ENCODE measurements around the gene STAT5B. TPM values are rescaled to one million over a fixed set of nuclear protein-coding genes. Genes with fewer than 3 reads are reported as not detected.

Gene STAT5B
- total and polyA plus RNA-seq, 2 of the 8 experiments (the other 6 are each of a cell fraction or from before 2014, with no cell fraction given): 35.3 to 52.6 TPM

- peaks cover 0 to 2% of the 10 kb centered on the region in 2 experiments for H4K20me1 ChIP-seq (replicated peaks in 1 of 2; ENCODE audit: control insufficient read depth in 1 of 2, insufficient read depth in 2 of 2, low read length in 2 of 2)
- H4K91ac ChIP-seq (replicated peaks; ENCODE audit: insufficient read length, low read length): no peak overlapping the region
- H3K23me2 ChIP-seq (ENCODE audit: low read depth, low read length): peaks cover 1% of the 10 kb centered on the region; the same call in 1 of the 2 replicates
- peaks cover 4% of the 10 kb centered on the region for H3K79me1 ChIP-seq (ENCODE audit: low read depth, low read length)
- H3K36me3 ChIP-seq (ENCODE audit: control insufficient read depth in 2 of 4, insufficient read depth in 4 of 4, low read length in 3 of 4): no peaks in the 10 kb centered on the region
- FAIRE-seq (no peak), DNase-seq (ENCODE audit: low read depth in 1 of 2, low spot score in 2 of 2) (no peak)
- no peak overlapping the region for H3K27ac ChIP-seq (ENCODE audit: low read depth, low read length)
- no peak overlapping the region for H3K14ac ChIP-seq (ENCODE audit: insufficient read length)
- no peak overlapping the region for H3K4ac ChIP-seq (replicated peaks; ENCODE audit: insufficient read length, low read depth, low read length)
- no peaks in the 10 kb centered on the region for H3K27me3 ChIP-seq (replicated peaks in 1 of 4; ENCODE audit: control insufficient read depth in 3 of 4, extremely low read depth in 1 of 4, insufficient read depth in 3 of 4, low read length in 3 of 4)
- H3K79me2 ChIP-seq (ENCODE audit: control insufficient read depth in 1 of 2, insufficient read depth in 2 of 2, low read length in 2 of 2): peaks cover 0 to 18% of the 10 kb centered on the region in 2 experiments; a peak in 2 of 4 replicates
- H2BK120ac ChIP-seq (replicated peaks; ENCODE audit: low read depth, low read length): no peak overlapping the region
- WGBS, 2 experiments (ENCODE audit: extremely low coverage in 1 of 2, insufficient coverage in 1 of 2, insufficient read length in 1 of 2, insufficient replicate concordance in 2 of 2, low coverage in 1 of 2, low lambda C conversion rate in 2 of 2, missing lambda C conversion rate in 1 of 2): 94% methylated on average over 7 of the region's 7 CpGs; no CpG with 5 or more reads in 1 of the 2 experiments
- no peak overlapping the region for H2AK5ac ChIP-seq (ENCODE audit: low read depth, low read length)
- H2BK5ac ChIP-seq (ENCODE audit: low read depth, low read length): no peak overlapping the region
- no peaks in the 10 kb centered on the region for H3K9me3 ChIP-seq (ENCODE audit: insufficient read depth in 2 of 2, low read depth in 1 of 2, low read length in 1 of 2)
- H3K4me2 ChIP-seq (ENCODE audit: insufficient read depth in 1 of 2, low read depth in 2 of 2, low read length in 2 of 2): no peak overlapping the region
- H2AFZ ChIP-seq (ENCODE audit: low read length): no peak overlapping the region
- no peak overlapping the region for H4K8ac ChIP-seq (ENCODE audit: extremely low read depth, insufficient read depth, low read length)
- H3K56ac ChIP-seq (replicated peaks; ENCODE audit: insufficient read length, low read depth, low read length): no peak overlapping the region
- no peak overlapping the region for H2BK12ac ChIP-seq (ENCODE audit: low read depth, low read length)
- CTCF ChIA-PET (ENCODE audit: partially characterized antibody): interaction anchor here (0.6 to 7.8 kb wide), 4 partner anchors 14 to 477 kb away, joined by 3 to 56 read pairs (median 6); no protein-coding TSS in a partner anchor
- H3K4me1 ChIP-seq (replicated peaks in 1 of 4; ENCODE audit: control insufficient read depth in 3 of 4, insufficient read depth in 4 of 4, low read length in 3 of 4): no peaks in the 10 kb centered on the region
- H3K9ac ChIP-seq (replicated peaks in 1 of 4; ENCODE audit: extremely low read depth in 1 of 4, low read depth in 3 of 4, low read length in 3 of 4): no peak overlapping the region
- no peak overlapping the region for H4K5ac ChIP-seq (ENCODE audit: insufficient read length, low read depth, low read length)
- POLR2A ChIA-PET (ENCODE audit: partially characterized antibody): interaction anchor here (0.8 to 1.3 kb wide), 3 partner anchors 14 to 60 kb away, joined by 3 to 4 read pairs (median 3); no protein-coding TSS in a partner anchor
- H2BK15ac ChIP-seq (ENCODE audit: low read length): no peak overlapping the region
- no peak overlapping the region for H3K4me3 ChIP-seq (ENCODE audit: extremely low read depth in 1 of 4, insufficient read depth in 2 of 4, low read depth in 3 of 4, low read length in 4 of 4)
- H2BK20ac ChIP-seq (ENCODE audit: low read length): no peak overlapping the region
- no peak for TF ChIP-seq PHF8 (conservative IDR thresholded peaks at IDR 0.05; ENCODE audit: low read depth, low read length)
- TF ChIP-seq POLR2A (IDR thresholded peaks at IDR 0.05; ENCODE audit: control extremely low read depth in 1 of 2, low read depth in 2 of 2, low read length in 2 of 2): no peak
- TF ChIP-seq CHD1 (IDR thresholded peaks at IDR 0.05; ENCODE audit: low read depth, low read length): no peak
- no peak for TF ChIP-seq BRCA1 (IDR thresholded peaks at IDR 0.05; ENCODE audit: low read depth, low read length)
- no peak for TF ChIP-seq CTCF (IDR thresholded peaks at IDR 0.05; ENCODE audit: control extremely low read depth in 1 of 3, insufficient read depth in 1 of 3, low read depth in 1 of 3, low read length in 3 of 3)
- no peak for TF ChIP-seq CTBP2 (IDR thresholded peaks at IDR 0.05; ENCODE audit: borderline replicate concordance, insufficient read depth, insufficient read length, low read length)
- no peak for TF ChIP-seq JUN (IDR thresholded peaks at IDR 0.05; ENCODE audit: low read depth, low read length)
- no peak overlapping the region for H3K23ac ChIP-seq (ENCODE audit: insufficient read length)
- H3K18ac ChIP-seq (ENCODE audit: extremely low read depth, low read length): no peak overlapping the region
These were observed 39.4 kb downstream of the STAT5B start for GRCh38 chr17:42236760-42237159.

Data from H1 (cell line).